Nephron (organoid): ENCODE results near the gene MYO18B.
"Not testable (repeated sequence)": the region's sequence is repeated elsewhere in the genome, so short reads cannot be mapped to it uniquely, and the experiment has no call there.

Experiments used
- H3K27ac Mint-ChIP-seq, 3 experiments: 2 replicates each; pipeline ENCODE4 v1.8.0; 2020; ENCODE audit warnings: mixed read lengths in 3 of 3, mild to moderate bottlenecking in 2 of 3, moderate library complexity in 1 of 3
- H3K27me3 Mint-ChIP-seq: 2 replicates; pipeline ENCODE4 v1.8.0; 2021; ENCODE audit warnings: low read depth, mild to moderate bottlenecking, moderate library complexity, mixed read lengths
- H3K36me3 Mint-ChIP-seq: 2 replicates; pipeline ENCODE4 v1.8.0; 2020; ENCODE audit warnings: low read depth, mixed read lengths
- H3K4me1 Mint-ChIP-seq: 2 replicates; pipeline ENCODE4 v1.8.0; 2020; ENCODE audit warnings: mixed read lengths
- H3K4me3 Mint-ChIP-seq, 3 experiments: 2 replicates each; pipeline ENCODE4 v1.8.0; 2020; ENCODE audit warnings: mild to moderate bottlenecking in 3 of 3, mixed read lengths in 3 of 3, moderate library complexity in 2 of 3
- H3K9me3 Mint-ChIP-seq: 2 replicates; pipeline ENCODE4 v1.8.0; 2020; ENCODE audit warnings: mixed read lengths
- TF ChIP-seq, protein P1 (sequence below), 3 experiments: fragments of 200-600 bp; sonication (generic); IDR thresholded peaks; one replicate each; pipeline ENCODE4 v1.5.0; 2021; ENCODE audit warnings: antibody characterized with exemption in 3 of 3; ENCODE audit not compliant: unreplicated experiment in 3 of 3

The MYO18B gene

DNA sequence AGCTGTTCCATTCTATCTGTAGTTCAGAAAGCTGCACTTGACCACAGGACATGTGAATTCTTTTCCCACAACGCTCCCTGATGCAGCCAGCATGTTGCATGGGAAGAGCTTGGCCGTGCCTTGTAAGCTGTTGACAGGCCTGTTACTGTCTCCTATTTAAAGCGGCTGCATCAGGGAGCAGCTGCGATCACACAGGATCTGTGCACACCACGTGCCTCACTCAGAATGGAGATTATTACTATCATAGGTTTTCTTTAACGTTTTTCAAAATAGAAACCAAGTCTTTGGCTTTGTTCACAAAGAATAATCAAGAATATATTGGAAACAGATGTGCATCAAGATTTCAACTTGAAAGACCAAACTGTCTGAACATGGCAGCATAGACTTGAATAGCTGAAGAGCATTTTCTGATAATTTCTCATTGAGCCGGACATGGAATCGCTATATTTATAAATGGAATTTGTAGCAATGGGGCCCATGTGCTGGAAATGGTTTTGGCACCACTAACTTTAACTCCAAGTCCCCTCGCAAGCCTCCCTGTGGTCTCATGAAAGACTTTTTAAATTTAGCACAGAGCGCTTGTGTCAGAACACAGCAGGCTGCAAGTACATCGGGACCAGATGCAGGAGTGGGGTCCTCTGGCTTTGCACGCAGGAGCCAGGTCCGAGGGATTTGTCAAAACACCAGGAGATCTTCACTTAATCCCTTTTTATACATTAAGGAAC is 40.8 kb upstream of the MYO18B start:
- Mint-ChIP-seq H3K9me3 (no peaks in the 10 kb centered on the region), H3K4me1 (peaks cover 56% of the 10 kb centered on the region), H3K27me3 (no peaks in the 10 kb centered on the region), H3K36me3 (peaks cover 7% of the 10 kb centered on the region), H3K27ac (peak overlapping the region; percentile 77 to 87 (median 79)), H3K4me3 (peak overlapping the region in 2 of 3 experiments; percentile 43 to 67)
- TF ChIP-seq, protein P1, sequence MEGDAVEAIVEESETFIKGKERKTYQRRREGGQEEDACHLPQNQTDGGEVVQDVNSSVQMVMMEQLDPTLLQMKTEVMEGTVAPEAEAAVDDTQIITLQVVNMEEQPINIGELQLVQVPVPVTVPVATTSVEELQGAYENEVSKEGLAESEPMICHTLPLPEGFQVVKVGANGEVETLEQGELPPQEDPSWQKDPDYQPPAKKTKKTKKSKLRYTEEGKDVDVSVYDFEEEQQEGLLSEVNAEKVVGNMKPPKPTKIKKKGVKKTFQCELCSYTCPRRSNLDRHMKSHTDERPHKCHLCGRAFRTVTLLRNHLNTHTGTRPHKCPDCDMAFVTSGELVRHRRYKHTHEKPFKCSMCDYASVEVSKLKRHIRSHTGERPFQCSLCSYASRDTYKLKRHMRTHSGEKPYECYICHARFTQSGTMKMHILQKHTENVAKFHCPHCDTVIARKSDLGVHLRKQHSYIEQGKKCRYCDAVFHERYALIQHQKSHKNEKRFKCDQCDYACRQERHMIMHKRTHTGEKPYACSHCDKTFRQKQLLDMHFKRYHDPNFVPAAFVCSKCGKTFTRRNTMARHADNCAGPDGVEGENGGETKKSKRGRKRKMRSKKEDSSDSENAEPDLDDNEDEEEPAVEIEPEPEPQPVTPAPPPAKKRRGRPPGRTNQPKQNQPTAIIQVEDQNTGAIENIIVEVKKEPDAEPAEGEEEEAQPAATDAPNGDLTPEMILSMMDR (IDR thresholded peaks at IDR 0.05; ENCODE audit: unreplicated experiment in 3 of 3) = no peak

DNA sequence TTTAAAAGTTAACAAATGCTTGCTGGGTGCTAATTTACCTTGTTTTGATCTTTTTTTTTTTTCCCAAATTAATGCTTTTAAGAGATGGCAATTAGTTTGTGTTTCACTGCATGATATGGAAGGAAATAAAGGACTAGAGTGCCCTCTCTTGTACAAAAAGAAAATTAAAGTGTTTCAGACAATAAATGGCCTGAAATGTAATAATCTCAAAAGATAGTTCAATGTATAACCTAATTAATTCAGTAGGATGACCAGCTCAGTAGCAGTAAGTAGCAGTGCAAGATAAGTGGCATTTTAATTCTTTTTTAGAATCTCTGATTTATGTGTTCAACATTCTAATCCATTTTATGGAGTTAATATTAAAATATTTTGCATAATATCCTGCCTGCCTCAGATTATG is 39.9 kb upstream of the MYO18B start:
- Mint-ChIP-seq H3K27ac (peak overlapping the region; percentile 51 to 79 (median 77)), H3K4me1 (peaks cover 48% of the 10 kb centered on the region), H3K36me3 (peaks cover 8% of the 10 kb centered on the region), H3K4me3 (peak overlapping the region in 2 of 3 experiments; percentile 33 to 57), H3K27me3 (no peaks in the 10 kb centered on the region), H3K9me3 (no peaks in the 10 kb centered on the region)
- TF ChIP-seq, protein P1 (IDR thresholded peaks at IDR 0.05; ENCODE audit: unreplicated experiment in 3 of 3) = peak; percentile 56 to 67 (median 56)

DNA sequence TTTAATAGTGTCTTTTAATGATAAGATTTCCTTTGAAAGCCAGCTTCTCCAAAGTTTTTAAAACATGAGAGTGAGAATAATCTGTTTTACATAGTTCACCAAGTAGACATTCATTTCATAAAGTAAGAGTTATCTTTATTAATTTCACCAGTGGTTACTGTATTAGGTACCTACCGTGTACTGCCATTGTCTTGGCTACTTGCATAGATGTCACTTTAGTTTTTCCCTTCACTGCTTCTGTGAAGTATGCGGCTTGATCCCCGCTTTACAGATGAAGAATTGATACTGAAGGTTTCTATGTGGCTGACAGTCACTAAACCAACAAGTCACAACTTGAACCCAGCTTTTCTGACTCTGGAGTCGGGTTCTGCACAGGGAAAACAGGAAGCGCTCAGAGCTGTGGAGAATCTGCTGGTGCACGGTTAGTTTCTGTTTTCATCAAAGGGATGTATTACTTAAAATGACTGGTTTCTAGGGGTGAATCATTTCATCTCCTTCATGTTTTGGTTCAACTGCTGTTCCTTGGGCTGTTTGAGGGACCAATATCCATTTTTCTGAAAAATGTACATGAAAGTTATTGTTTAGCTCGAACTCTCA is 39.3 kb upstream of the MYO18B start:
- Mint-ChIP-seq H3K27ac (no peak overlapping the region), H3K9me3 (no peaks in the 10 kb centered on the region), H3K4me3 (no peak overlapping the region), H3K27me3 (peaks cover 3% of the 10 kb centered on the region), H3K36me3 (peaks cover 14% of the 10 kb centered on the region), H3K4me1 (peaks cover 42% of the 10 kb centered on the region)
- TF ChIP-seq, protein P1 (IDR thresholded peaks at IDR 0.05; ENCODE audit: unreplicated experiment in 3 of 3) = no peak

DNA sequence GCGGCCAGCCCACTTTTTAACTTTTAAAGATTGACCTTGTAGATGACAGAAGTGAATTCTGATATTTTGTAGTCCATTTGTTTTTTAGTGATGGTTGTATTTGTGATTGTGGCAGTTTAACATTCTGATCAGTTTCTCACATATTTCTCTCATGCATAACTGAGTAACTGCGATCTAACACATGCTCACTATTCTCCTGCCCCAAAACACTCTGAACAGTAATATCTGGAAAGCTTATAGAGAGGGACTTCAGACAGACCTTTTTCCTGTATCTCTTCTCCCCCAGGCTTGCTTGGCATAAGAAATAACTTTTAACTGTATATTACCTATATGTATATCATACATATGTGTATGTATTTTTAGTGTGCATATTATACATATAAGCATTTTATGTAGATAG is 37.3 kb upstream of the MYO18B start:
- Mint-ChIP-seq H3K4me1 (peaks cover 24% of the 10 kb centered on the region), H3K27ac (no peak overlapping the region), H3K4me3 (no peak overlapping the region), H3K27me3 (peaks cover 3% of the 10 kb centered on the region), H3K9me3 (no peaks in the 10 kb centered on the region), H3K36me3 (peaks cover 12% of the 10 kb centered on the region)
- TF ChIP-seq, protein P1 (IDR thresholded peaks at IDR 0.05; ENCODE audit: unreplicated experiment in 3 of 3) = no peak

DNA sequence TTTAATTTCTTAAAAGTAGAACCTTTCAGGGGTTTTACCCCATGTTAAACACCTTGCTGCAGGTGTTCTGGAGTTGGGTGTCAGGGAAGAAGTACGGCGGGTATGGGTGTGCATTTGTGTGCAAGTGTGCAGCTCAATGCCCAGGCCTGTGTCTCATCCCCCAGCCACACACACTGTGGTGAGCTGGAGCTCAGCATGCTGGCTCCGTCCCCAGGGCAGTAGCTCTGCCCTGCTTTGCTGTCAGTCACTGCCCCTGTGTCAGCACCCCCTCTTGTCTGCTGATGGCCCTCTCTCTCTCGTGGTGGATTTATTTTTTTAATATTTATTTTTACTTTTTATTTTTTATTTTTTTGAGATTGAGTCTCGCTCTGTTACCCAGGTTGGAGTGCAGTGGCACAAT is 35.8 kb upstream of the MYO18B start:
- Mint-ChIP-seq H3K36me3 (peaks cover 11% of the 10 kb centered on the region), H3K27ac (no peak overlapping the region), H3K4me3 (no peak overlapping the region), H3K4me1 (peaks cover 10% of the 10 kb centered on the region), H3K9me3 (no peaks in the 10 kb centered on the region), H3K27me3 (peaks cover 3% of the 10 kb centered on the region)
- TF ChIP-seq, protein P1 (IDR thresholded peaks at IDR 0.05; ENCODE audit: unreplicated experiment in 3 of 3) = no peak

DNA sequence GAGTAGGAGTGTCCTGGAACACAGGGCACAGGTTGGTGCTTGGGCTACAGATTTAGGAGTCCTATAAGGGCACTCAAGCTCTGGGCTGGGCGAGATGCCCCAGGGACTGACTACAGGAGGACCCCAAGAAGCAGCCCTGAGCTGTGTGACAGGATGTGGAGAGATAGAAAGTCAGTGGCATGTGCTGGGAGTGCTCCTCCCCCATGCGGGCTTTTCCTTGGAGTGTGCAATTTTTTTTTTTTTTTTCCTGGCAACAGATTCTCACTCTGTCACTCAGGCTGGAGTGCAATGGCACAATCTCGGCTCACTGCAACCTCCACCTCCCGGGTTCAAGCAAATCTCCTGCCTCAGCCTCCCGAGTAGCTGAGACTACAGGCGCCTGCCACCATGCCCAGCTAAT is 33.6 kb upstream of the MYO18B start:
- H3K4me3 Mint-ChIP-seq, H3K27ac Mint-ChIP-seq, H3K27me3 Mint-ChIP-seq, H3K9me3 Mint-ChIP-seq: not testable (repeated sequence)
- peaks cover 11% of the 10 kb centered on the region for H3K36me3 Mint-ChIP-seq
- H3K4me1 Mint-ChIP-seq = peaks cover 11% of the 10 kb centered on the region
